OCI-M2 (cell line): ENCODE measurements around the gene DNAJC17.
A peak's percentile ranks its signal among the peaks of the same experiment; 100 is the strongest.

Experiments
- DNase-seq: peaks from one replicate; lab custom pipeline; 2025; ENCODE audit not compliant: unreplicated experiment; lab: John Stamatoyannopoulos, UW

The DNAJC17 gene

GRCh38 chr15:40830884-40831283 is 23.6 kb upstream of the DNAJC17 start:
- no peak for DNase-seq

GRCh38 chr15:40829115-40829514 is 21.8 kb upstream of the DNAJC17 start:
- DNase-seq: no peak

GRCh38 chr15:40828447-40829036 is 21.3 kb upstream of the DNAJC17 start, which contains the start of gene PPP1R14D:
Gene PPP1R14D (minus strand): TSS chr15:40828708. CDS start chr15:40828641, 67 bp downstream.
- DNase-seq: no peak

GRCh38 chr15:40826423-40827075 is 19.3 kb upstream of the DNAJC17 start:
- DNase-seq: no peak

GRCh38 chr15:40825661-40826422 is 18.6 kb upstream of the DNAJC17 start:
- DNase-seq: no peak

- DNase-seq: no peak
Observed at GRCh38 chr15:40823572-40824343, 16.5 kb upstream of the DNAJC17 start.

- no peak for DNase-seq
Observed at GRCh38 chr15:40821195-40821594, 13.9 kb upstream of the DNAJC17 start.

- no peak for DNase-seq
Observed at GRCh38 chr15:40819048-40819447, 11.8 kb upstream of the DNAJC17 start.

- DNase-seq: no peak
Observed at GRCh38 chr15:40815042-40815698, 7.9 kb upstream of the DNAJC17 start.

- DNase-seq: no peak
Observed at GRCh38 chr15:40812721-40813425, 5.6 kb upstream of the DNAJC17 start.

GRCh38 chr15:40808861-40809450 is 1.7 kb upstream of the DNAJC17 start:
- DNase-seq: no peak

- DNase-seq: no peak
Observed at GRCh38 chr15:40807888-40808461, 702 bp upstream of the DNAJC17 start.

GRCh38 chr15:40806672-40807027 is 623 bp downstream of the DNAJC17 start:
- peak; percentile 40 for DNase-seq

- no peak for DNase-seq
Observed at GRCh38 chr15:40803688-40804087, 3.6 kb downstream of the DNAJC17 start.

GRCh38 chr15:40803076-40803475 is 4.2 kb downstream of the DNAJC17 start:
- DNase-seq: no peak

GRCh38 chr15:40799523-40799922 is 7.8 kb downstream of the DNAJC17 start:
- DNase-seq: no peak

- DNase-seq: no peak
Observed at GRCh38 chr15:40796512-40796911, 10.8 kb downstream of the DNAJC17 start.

- no peak for DNase-seq
Observed at GRCh38 chr15:40796041-40796440, 11.2 kb downstream of the DNAJC17 start.

- DNase-seq: no peak
Observed at GRCh38 chr15:40793216-40793989, 13.9 kb downstream of the DNAJC17 start.
